Hematopoietic multipotent progenitor cell treated with erythropoietin and hydrocortisone succinate and interleukin-3 and kit ligand, for 17 days (in vitro differentiated cells): Measurements from ENCODE around the gene TBATA.

Experiments
- DNase-seq: peaks from one replicate; pipeline ENCODE4 v3.0.0-alpha.2; 2015; ENCODE audit warnings: low spot score

The TBATA gene

DNA sequence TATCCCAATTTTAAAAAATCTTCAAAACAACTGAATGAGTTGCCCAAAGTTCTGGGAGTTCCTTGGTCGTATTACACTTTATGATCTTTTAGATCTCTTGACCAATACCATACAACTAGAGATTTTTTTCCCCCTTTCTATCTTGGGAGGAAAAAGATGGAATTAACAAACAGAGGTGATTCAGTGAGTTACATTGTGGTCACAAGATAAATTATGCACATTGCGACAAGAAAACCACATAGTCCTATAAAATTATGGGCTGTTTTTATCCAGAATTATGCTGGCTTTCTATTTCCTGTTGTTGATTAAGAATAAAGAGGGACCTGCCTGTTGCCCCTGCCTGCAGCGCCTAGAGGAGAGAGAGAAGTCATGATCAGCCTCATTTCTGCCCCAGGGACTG, 22.4 kb upstream of the TBATA start:
- DNase-seq, result no peak

DNA sequence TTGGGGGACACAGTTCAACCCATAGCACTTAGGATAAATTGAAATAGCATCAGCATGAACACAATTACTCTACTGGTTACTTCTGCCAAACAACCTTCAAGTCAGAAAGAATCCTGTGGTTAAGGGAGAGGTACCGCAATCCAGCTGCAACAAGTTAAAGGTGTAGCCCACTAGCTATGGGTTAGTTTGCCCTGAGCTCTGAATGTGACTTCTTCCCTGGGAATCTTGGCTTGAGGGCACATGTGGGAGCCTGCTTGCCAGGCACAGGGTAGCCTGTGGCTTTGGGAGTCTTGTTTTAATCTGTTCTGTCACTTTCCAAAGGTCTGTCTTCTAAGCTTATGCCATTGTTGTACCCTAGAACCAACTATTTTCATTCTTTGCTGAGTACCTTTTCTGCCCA, 21.7 kb upstream of the TBATA start:
- DNase-seq, result no peak

DNA sequence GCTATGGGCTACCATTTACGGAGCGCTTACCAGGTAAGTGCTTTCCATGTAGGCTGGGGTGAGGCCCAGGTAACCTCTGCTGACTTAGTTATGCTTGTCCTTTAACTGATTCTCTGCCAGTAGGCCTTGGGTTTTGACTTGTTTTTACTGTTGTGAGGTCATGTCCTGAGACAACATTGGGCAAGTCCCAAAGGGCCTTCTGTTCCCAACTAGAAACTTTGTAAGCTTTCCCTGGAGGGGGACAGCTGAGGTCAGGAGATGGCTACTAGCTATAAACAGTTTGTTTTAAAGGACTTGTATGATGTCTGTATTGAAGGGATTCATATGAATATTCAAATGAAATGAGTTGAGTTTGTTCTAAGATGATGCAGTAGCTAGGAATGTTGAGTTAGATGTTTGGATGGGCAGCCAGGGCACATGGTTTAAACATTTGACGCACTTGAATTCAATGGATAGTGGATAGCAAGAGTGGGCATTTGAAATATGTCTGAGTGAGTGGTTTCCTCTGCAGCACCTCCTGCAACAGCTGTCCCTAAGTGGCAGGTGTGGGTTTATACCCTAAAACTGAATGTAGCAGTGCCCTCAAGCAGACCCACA, 20.5 kb upstream of the TBATA start:
- no peak for DNase-seq

DNA sequence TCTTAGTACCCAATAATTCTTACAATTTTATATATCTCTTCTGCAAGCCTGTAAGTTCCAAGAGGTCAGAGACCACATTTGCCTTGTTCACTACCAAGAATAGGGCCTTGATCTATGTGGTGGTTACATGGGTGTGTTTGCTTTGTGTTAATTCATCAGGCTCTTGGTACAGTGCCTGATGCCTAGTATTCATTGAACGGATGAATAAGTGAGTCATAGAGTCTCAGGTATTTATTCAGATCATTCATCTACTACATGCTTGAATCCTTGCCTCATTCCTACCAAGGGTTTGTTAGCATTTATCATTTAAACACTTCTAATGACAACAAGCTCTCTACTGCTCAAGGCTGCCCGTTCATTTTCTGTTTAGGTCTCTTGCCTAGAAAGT, 19.2 kb upstream of the TBATA start:
- DNase-seq, result no peak

DNA sequence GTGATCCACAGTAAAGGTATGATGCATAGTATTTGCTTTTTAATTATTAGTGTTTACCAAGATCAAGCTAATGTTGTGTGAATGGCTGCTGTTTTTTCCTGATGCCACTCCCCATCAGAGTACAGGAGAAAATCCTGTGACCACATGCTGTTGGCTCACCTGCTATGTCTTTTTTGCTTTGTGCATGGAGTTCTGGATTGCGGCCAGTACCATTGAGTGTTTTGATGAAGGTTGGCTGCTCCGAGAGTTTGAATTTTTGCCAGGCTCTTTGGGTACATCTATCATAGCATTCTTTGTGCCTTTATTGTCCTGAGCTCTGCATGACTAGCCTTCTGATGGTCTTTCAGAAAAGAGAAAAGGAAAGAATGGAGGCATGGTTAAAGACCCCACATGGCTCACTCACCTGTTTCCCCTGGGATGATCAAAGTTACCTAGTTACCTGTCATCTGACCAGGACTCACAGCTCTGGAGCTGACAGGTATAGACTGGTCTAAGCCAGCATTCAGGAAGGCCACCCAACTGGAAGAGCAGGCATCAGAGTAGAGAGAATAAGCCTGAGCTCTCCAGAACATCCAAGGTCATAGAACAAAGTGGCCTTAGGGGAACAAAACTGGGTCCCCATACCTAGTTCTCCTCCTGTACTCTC, 18.7 kb upstream of the TBATA start:
- no peak for DNase-seq

DNA sequence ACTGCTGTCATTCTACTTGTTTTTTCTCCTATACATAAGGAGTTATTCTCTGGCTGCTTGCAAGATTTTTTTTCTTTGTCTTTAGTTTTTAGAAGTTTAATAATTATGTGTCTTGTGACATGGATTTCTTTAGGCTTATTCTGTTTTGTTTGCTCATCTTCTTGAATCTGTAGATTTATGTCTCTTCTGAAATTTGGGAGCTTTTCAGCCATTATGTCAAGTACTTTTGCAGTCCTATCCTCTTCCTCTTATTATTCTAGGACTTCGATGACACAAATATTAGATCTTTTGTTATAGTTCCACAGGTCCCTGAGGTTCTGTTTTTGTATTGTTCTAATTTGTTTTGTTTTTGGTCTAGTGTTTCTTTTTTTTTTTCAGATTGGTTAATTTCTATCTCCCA, 16.7 kb upstream of the TBATA start:
- no peak for DNase-seq

DNA sequence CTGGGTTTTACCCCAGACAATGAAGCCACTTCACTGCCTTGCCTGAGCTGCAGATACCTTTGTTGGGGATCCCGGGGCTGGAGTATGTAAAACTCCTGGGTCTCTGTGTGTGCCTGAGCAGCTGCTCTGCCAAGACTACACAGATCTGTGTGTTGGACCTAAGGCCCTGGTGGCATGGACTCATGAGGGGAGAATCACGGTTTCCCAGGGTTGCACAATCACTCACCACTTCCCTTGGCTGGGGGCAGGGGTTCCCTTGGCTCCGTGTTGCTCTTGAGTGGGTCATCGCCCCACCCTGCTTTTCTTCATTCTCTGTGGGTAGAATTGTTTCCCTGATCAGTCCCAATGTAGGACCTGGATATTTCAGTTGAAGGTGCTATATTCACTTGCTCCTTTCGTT, 13.9 kb upstream of the TBATA start:
- no peak for DNase-seq

DNA sequence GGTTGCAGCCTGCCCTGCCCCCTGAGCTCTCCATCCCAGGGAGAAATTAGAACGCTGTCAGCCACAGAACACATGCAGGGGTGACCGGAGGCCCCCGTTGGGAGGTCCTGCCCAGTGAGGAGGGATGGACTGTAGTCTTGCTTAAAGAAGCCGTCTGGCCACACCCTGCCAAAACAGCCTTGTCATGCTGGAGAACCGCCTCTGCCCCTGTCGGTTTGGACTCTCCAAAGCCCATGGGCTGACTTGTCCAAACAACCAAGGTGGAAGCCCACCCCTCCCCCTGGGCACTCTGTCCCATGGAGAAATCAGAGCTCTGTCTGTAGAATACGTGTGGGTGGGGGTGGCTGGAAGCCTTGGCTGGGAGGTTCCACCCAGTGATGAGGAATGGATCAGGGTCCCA, 12.7 kb upstream of the TBATA start:
- no peak for DNase-seq

DNA sequence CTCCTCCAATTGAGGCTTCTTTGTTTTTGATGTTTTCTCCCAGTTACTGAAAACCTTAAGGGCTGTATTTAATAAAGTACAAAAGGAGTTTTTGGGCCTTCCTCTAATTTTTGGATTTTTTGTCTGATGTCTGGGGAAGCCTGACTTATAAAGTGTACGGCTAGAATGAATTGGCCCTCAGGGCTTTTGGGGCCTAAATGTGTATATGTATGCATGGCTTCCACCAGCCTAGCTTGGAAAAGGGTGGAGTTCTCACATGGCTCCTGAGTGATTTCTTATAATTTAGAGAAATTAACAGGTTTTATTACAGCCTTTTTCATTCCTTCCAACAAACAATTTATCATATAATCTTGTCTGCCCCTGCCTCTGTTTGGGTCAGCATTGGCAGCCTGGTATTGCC, 10.4 kb upstream of the TBATA start:
- no peak for DNase-seq

DNA sequence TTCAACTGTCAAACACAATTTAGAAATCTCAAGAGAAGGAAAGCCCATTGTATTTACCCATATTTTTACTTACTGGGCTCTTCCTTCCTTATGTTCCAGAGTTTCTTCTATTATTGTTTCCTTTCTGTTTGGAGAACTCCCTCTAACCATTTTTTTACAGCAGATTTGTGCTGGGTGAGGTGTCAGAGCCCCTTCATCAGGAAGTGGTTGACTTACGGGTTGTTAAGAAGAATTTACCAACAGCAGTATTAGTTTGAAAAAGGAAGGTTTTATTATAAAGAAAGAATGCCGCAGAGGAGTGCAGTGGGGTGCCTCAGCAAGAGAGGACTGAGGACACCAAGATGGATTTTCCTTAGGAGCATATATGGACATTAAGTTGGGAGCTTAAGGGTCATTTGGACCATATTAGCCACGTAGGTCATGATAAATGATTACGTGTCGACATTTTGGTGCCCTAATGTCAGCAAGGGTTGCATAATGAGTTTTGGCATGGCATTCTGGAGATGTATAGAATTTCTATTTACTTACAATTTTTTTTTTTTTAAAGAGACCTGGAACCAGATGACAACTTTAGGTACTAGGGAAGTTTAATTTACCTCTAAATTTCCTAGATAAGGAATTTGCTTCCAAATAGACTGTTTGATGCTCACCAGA, 6.3 kb upstream of the TBATA start:
- no peak for DNase-seq

DNA sequence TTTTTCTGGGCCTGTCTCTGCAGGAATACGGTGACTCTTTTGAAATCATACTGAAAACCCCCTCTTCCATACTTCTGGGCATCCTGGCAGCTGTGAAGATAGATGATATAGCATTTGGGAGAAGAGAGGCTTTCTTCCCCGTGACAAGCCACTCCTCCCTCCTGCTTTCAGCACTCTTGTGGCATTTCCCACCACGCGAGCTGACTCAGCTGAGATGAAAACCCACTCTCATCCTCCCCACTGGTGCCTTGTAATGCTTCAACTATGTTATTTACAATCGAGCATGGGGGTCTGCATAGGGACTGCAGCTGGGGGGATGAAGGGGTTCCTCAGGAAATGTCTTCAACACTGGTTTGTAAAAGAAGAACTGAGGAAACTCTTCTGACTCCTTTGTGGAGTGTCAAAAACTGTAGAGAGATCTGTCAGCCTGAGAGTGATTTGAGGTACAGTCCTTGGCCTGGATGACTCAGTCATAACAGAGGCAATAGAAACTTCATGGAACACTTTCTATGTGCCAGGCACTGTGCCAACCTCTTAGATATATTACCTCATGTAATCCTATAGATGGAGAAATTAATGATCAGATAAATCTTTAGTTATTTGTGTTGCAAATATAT, 1.7 kb upstream of the TBATA start:
- DNase-seq, result no peak

DNA sequence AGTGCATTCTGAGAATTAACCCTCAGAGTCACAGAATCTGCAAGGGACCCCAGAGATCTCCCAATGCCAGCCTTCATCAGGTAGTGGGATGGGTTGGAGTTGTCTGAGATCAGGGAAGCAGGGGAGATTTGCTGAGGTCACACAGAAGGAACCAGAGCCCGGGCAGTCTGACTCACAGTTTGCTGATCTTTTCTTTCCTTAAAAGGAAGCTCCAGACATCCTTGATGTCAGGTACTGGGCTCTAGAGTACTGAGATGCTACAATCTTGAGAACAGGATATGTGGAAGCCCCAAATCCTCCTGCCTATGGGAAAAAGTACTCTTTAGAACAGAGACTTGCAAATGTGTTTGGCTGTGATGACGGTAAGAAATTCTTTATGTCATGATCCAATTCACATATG, 706 bp downstream of the TBATA start:
- DNase-seq, result no peak

DNA sequence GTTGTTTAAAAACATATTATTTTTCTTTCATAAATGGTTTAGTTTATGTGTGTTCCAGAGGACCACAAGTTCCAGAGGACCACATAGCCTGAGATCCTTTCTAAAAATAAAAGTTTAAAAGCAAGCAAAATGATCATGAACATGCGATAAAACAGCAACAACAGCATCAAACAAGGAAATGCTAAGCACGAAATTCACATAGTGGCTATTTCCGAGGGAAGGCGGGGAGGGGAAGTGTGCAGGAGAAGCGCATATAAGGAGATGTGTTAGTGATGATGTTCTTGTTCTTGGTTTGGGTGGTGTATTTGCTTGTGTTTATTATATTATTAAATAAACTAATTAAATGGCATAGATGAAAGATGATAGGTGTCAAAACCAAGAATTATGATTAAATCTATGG, 1.2 kb downstream of the TBATA start:
- DNase-seq, result no peak

DNA sequence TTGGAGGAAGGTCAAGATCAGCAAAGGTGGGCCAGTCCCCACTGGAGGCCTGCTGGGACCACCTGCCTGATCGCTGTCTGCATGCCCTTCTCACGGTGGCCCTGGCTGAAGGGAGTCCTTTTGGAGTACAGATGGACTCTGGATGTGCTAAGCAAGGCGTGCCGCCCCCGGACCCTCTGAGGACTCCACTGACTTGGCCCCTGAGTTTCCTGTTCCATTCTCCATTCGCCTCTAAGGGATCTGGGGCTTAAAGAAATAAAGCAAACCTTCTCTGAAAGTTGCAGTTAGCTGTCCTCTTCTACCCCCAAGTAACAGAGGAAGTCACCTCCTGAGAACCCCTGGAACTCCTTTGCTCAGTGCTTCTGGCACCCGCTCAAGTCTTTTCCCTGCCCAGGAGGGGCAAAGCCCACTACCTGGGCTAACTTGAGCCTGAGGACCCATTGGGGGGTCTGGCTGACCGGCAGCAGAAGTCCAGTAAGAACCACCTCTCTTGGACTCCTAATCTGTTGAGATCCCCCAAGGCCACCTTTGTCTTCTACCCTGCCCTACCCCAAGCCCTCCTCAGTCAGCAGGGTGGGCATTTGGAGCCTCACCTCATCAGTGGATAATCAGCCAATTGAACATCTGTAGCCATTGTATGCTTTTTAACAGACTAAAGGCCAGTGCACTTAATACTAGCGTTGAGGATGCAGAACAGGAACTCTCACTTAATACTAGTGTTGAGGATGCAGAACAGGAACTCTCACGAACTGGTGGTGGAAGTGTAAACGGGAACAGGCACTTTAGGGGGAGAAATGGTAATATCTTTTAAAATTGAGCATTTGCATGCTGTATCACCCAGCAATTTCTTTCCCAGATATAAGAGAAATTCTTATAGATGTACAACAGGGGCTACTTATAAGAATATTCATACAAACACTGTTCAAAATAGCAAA, 2.2 kb downstream of the TBATA start:
- no peak for DNase-seq

DNA sequence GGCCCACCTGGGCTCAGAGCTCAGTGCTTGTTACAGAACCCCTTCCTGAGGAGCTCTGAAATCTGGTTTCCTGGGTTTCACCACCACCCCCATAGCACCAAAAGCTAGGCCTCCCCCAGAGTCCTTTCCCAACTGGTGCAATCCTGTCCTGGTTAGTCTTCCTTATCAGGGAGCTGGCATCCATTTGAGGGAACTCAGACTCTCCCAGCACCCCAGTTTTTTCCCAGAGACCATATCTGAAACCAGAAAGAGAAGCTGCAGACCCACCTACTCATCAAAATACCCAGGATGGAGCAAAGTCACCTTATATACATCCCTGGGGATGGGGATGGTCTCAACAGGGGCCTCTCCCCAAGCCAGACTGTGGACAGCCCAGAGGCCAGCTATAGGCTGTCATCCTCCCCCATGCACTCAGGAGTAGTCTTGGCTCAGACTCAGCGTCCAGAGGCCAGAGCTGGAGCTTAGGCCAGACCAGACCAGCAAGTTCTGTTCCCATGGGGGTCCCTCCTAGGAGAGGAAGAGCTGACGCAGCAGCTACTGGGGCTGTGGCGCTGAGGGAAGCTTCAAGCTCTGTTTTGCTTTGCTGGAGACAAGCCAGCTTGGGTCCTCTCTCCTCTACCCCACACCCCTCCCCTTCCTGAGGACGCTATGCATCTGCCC, 3.0 kb downstream of the TBATA start:
- DNase-seq, result no peak

DNA sequence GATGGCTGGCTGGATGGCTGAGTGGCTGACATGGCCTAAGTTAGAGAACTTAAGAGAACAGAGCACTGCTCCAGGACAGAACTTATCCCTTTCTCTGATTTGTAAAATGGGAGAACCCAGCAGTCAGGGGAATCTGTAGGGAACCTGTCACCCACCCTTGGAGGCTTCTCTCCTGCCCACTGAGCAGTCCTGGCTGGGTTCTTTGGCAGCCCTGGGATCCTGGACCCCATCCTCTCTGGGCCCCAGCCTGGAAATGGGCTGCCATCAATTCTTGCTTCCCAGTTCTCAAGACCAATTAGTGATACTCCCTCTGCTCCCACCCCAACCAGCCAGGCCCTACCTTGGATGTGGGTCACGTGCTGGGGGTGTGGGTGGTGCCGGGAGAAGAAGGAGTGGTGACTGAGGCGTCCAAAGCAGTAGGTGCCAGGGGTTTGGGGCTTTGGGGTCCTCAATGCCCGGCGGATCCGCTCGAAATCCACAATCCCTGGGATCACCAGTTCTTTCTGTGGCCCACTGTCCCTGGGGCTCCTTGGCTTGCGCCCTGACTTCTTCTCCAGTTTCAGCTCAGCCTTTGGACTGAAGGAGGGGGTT, 3.6 kb downstream of the TBATA start:
- no peak for DNase-seq

DNA sequence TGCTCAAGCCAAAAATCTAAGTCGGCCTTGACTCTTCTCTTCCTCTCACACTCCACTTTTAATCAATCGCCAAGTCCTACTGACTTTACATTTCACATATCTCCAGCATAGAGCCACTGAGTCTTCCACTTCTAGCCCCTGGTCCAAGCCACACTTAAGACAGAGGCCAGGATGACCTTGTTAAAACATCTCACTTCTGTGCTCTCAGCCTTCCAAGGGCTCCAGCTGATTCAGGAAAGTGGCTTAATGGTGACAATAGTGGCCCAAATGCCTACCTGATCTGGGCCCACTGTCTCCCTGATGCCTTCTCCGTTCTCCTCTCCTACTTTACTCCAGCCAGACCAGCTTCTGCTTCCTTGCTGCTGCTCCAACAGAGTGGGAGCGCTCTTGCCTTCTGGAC, 4.4 kb downstream of the TBATA start:
- DNase-seq, result no peak

DNA sequence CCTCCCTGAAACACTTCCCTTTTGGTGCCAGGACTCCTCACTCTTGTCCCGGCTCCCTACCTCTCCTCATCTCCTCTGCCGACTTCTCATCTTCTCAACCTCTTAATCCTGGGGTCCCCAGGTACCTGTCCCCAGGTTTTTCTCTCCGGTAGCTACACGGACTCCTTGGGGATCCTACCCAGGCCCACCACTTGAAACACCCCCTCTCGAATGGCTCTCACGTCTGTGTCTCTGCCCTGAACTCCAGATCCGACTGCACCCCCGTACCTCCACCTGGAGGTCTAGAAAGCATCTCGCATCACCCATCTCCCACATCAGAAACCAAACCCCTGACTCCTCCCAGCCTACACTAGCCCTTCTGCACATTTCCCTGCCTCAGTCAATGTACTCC, 4.8 kb downstream of the TBATA start:
- no peak for DNase-seq

DNA sequence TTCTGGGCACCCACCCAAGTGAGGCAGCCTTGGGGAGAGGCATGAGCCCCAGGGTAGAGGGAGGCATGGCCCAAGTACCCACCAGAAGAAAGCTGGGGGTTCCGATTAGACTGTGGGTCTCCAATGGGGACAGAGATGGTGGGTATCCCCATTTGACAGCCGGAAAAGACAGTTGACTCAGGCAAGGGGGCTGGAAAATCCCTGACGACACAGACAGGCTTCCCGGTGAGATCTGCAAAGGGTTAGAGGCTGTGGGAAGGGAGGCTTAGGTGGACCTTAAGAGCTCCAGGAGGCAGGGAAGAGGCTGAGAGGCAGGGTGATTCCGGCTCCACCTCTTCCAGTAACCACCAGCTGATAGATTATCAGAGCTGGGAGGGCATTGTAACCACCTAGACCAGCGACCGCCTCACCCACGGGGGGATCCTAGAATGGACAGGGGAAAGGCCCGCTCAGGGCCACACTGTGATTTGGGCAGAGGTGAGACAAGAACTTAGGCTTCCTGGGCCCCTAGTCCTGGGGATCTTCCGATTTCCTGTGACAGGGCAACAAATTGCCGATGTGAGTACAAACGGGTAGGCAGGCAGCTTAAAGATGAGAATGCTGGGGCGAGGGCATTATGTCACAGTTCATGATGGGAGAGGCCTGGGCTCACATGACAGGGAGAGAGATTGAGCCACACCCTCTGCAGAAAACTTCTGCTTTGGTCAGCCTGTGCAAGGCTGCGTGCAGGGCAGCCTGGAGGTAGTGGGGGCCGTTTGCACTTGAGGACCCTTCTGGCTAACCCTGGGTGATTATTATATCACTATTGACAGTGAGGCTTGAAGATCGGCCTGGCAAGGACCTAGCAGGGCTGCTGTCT, 5.4 kb downstream of the TBATA start:
- no peak for DNase-seq

DNA sequence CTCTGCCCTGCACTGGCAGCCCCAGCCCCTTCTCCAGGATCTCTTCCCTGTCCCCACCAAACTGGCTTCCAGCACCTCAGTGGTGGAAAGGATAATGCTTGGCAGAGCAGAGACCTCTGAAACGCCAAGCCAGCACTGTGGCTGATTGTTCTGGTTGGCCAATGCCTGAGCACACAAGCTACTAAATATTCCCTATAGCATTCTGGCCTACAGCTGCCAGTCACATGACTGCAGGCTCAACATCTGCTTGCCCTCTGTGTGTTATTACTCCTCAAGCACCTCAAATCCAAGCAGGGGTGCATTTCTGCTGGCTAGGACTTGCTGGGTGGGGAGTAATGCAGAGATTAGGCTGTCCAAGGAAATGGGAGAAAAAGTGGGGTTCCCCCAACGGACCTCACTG, 6.1 kb downstream of the TBATA start:
- no peak for DNase-seq
